DMS53 treated with DMSO at 0.1 percent for 48 hours (cell line): ENCODE results near the gene TRIP12.
"Not testable (repeated sequence)": the region's sequence is repeated elsewhere in the genome, so short reads cannot be mapped to it uniquely, and the experiment has no call there.

Source experiments
- DNase-seq: peaks from one replicate; lab custom pipeline; 2025; ENCODE audit not compliant: unreplicated experiment; lab: John Stamatoyannopoulos, UW

TRIP12 gene

DNA sequence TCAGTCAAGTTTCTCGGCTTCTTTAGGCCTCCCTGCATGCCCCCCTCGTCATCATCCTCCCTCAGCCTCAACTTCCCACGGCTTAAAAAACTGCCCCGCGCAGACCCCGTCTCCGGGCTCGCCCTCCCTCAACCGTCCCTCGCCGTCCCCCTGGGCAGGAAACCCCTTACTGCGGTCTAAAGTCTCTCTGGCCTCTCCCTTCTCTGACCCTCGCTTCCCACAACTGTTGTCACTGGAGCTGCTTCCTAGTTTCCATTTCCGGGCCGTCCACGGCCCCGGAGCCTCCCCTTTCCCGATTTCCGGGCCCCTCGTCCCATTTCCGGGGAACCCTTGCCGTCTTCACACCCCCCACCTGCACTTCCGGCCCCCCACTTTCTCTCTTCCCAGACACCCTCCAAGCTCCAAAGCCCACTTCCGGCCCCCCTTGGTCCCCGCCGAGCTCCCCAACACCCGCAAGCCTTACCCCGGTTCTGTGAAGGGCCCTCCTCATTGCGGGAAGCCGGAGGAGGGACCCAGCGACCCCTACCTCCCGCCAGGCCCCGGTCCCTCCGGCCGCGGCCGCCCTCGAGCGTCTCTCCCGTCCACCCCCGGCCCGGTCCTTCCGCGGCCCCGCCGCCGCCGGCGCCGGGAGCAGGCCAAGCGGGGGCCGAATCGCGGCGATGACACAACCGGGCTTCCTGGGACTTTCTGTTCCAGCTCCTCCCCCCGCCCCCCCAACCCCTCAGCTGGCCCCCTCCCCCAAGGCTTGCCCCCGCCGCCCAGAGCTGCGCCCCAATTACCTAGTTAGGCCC lies 513 bp downstream of the TRIP12 start:
- DNase-seq, result no peak

DNA sequence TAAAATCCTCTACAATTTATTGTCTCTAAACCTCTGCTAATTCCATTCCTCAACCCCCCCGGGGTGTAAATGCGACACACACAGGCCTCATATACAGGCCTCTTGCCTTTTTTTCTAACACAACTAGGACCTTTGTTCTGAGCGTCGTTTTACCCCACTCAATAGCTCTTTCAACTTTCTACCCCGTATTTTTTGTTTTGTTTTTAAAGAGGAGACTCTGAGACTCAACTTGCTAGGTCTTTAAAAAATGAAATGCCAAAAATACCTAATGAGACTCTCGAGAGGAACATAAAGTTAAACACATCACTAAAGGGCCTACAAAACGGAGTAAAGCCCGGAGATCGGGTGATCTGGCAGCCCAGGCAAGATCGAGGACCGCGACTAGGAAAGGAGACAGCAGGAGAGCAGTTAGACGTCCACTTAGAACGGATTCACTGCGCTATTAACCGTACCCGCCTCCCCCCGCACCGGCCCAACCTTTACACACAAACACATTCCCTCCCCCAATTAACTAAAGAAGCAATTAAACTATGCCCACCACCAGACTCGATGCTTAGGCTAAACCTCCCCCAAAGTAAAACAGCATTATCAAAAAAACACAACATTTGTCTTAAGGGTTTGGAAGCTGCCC lies 1.7 kb downstream of the TRIP12 start:
- DNase-seq, result no peak

DNA sequence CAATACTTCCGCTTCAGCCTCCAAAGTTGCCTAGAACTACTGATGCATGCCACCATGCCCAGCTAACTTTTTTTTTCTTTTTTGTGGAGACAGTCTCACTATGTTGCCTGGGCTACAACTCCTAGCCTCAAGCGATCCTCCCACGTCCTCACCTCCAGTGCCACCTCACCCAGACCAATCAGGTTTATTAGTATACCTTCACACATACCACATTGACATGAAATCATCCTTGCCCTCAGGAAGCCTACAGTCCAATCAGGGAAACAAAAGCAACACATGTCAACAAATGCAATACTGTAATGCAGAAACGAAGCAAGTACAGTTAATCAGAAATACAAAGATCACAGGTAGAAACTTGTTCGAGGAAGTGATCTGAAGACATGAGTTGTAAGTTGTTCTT lies 4.0 kb downstream of the TRIP12 start:
- no peak for DNase-seq

DNA sequence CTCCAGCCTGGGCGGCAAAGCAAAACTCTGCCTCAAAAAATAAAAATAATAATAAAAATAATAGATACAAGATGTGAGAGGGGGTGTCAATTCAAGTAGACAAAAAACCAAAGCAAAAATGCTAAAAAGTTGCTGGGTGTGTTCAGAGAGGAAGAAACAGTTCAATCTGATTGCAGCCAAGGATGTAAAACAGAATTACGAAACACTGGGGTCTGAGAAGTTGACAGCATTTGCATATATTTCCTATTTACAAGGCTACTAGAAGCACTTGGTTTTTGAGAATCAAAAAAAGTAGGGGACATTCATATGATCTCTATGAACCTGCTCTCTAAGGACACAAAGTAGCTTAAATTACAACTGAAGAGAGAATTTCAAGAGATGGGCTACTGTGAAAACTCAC lies 7.6 kb downstream of the TRIP12 start:
- DNase-seq, result no peak

DNA sequence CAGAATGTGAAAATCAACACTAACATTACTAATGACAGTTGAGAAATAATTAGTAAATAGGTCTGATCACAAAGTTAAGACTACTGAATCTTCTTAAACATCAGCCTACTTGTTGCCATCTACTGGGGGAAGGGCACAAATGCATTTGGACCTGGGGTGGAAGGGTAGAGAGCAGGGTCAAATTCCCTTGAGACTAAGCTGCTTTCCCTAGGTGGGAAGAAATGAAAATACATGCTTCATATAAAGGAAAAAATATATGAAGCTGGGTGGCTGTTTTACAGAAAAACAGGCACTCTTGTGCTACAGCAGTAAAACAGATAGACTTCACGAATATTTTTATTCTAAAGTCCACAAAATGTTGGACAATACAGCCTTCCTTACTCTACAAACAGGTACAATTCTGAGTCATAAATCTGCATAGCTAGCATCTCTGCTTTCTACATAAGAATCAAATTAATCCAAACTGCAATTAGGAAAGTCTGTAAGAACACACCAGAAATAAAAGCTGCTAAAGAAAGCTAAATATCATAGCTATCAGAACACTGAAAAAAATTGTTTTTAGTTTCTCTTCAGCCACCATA lies 10.9 kb downstream of the TRIP12 start:
- no peak for DNase-seq

DNA sequence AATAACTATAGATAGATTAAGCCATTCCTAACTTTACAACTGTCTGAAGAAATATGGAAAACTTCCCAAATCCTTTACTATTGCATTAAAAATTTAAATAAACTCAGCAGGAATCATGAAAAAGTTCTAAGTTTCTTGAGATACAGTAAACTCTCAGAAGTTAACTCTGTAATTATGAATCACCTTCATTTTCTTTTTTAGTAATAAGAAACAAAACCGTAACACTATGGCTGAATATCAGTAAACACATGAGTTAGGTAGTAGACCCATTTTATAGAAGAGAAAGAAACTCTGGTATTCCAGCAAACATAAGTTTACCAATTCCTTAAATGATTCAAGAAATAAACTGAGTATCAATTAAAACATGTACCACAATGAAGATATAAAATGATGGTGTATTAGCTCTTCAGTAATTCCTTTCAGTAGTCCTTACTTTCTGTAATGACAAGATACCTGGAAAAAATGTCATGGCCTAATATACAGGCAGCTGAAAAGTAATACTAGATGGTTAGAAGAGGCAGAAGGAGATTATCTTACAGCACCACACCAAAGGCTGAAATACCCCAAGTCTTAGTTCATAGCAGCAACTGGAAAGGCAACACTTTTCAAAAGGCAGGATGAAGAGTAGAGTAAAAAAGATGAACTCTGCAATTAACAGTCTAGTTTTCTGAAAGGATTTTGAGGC lies 11.5 kb downstream of the TRIP12 start:
- DNase-seq, result no peak

DNA sequence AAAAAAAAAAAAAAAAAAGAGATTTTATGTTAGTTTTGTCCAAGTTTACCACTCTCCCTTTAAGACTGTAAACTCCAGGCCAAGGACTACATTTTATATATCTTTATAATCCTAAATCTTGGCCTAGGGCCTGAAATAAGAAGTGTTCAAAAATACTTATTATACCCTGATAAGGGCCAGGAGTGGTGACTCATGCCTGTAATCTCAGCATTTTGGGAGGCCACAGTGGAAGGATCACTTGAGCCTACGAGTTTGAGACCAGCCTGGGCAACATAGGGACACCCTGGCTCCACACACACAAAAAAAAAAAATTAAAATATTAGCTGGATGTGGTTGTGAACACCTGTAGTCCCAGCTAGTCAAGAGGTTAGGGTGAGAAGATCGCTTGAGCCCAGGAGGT lies 12.7 kb downstream of the TRIP12 start:
- DNase-seq, result no peak

DNA sequence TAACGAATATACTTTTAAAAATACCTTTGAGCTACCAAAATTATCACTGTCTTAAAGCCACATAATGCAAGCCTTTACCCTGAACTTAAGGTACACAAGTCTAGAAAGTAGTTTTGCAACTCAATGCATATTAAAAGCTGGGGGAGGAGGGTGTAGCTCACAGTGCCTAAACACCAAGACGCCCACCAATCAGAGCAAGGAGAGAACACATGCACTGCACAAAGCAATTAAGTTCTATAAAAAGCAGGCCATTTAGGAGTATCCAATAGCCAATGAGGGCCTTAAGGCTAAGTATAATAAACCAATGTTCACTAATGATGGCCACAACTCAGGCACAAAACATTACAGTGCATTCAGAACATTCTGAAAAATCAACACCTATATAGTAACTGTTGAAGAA lies 16.2 kb downstream of the TRIP12 start:
- DNase-seq, result no peak

DNA sequence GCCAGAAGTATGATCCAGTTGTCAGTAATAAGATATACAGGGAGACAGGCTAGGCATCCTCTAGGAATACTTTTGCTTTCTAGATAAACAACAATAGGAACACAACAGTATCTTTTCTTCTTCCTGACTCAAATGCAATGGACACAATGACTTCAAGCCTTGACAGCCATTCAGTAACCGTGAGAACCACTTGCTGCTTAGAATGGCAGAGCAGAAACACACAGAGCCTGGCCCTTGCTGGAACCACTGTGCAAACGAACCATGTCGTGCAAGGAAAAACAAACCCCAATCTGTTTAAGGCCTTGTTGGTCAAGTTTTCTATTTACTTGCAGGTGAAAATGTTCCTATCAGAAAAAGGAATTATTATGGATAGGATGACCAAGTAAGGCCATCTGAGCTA lies 18.8 kb downstream of the TRIP12 start:
- no peak for DNase-seq

DNA sequence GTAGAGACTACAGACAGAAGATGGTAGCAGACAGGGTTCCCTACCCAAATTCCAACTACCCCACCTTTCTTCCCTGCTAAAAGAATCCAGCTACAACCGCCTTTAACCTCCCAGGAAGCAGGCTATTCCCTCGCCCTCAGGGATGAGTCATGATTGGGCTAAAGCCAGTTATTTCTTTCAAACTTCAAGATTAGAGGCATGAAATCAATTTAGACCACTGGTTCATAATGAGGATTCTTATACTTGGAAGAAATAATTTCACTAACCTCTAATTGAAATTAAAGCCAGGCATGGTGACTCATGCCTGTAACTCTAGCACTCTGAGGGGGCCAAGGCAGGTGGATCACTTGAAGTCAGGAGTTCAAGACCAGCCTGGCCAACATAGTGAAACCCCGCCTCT lies 20.0 kb downstream of the TRIP12 start:
- DNase-seq, result no peak

DNA sequence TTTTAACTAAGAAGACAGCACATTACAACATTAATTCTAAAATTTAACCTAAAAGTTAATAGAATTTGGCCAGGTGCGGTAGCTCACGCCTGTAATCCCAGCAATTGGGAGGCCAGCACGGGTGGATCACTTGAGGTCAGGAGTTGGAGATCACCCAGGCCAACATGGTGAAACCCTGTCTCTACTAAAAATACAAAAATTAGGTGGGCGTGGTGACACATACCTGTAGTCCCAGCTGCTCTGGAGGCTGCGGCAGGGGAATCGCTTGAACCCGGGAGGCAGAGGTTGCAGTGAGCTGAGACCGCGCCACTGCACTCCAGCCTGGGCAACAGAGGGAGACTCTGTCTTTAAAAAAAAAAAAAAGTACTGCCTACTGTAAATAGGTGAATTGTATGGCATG lies 21.3 kb downstream of the TRIP12 start:
- not testable (repeated sequence) for DNase-seq

DNA sequence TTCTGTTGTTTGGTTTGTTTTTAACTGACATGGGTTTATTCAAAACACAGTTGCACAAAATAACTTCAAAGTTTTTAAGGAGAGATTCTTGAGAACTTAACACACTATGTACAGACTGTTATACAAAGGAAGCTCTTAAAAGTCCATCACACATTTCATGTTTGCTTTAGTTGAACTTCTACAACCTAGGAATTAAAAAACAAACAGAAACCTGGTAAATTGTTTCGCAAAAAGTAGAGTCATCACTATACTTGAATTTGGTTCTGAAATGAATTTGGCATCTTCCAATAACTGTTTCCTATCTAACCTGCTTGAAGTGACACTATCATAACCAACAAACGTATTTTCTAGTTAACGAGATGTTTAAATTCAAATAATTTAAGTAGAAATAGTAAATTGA lies 21.8 kb downstream of the TRIP12 start:
- no peak for DNase-seq

DNA sequence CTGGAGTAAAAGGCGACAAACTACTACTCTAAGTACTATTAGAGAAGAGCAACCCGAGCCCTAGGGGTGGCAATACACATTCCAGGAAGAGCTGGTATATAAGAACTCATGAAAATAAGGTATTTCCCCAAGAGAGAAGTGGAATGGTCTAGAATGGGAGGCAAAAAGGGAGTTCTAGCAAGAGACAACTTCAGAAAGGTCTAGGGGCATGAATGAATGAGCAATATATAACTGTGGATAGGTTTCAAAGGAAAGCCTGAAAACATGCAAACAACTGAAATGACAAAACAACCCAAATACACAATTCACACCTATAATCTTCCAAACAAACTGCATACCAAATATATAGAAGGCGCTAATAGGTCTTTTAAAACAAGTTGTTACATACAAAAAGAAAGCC lies 22.2 kb downstream of the TRIP12 start:
- no peak for DNase-seq

DNA sequence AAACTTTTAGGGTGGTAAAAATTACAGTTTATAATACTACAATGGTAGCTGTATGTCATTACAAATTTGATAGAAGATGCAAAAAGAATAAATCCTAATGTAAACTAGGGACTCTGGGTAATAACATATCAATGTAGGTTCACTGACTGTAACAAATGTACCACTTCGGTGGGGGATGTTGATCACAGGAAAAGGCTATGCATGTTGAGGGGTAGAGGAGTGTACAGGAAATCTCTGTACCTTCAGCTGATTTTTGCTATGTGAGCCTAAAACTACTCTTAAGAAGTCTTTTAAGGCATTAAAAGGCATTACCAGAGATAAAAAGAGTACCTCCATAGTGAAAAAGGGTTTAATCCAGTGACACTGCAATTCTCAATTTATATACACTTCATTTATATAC lies 25.0 kb downstream of the TRIP12 start:
- no peak for DNase-seq

DNA sequence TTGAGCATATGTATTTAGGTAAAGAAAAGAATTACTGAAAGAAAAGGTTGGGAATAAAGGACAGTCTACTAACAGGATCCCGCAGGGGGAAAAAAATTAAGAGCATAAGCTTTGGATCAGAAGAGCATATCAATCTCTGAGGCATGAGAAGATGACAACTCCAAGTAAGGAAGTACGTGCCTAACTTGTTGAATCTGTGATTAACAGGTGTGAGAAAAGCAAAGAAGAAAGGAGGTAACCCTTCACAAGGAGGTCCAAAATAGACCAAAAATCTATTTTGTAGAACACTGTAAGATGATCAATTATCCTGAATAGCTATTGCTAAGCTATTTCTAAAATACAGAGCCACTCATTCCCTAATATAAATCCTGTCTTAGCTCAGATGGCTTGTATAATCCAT lies 32.8 kb downstream of the TRIP12 start:
- DNase-seq, result no peak

DNA sequence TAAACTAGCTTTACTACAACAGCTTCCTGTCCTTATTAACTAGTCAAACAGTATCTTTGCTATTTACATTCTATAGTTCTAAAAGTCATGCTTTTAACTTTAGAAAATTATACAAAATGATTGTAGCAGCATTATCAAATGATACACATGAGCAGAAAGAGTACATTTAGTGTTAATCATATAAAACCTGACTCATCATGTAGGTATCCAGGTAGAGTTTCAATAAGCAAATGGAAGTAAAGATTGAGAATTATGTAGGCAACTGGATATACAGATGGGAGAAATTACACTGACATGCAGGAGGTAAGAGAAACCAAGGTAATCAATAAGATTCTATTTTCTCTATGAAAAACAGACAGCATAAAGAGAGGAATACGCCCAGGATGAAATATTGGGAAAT lies 33.8 kb downstream of the TRIP12 start:
- DNase-seq, result no peak

DNA sequence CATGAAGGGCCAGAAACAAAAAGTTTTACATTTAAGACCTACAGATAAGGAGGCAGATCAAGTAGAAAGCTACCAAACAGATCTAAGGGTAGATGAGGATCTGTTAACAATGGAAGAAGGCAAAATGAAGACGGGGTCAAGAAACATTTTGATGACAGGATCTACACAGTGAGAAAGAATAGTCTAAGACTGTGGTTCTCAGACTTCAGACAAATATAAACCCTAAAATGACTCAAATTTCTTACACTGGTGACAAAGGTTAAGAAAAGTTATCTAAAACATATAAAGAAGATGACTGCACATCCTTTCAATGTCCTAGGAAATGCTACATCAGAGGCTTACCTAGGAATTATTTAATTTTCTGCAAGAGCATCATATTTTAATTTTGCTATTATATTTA lies 34.4 kb downstream of the TRIP12 start:
- no peak for DNase-seq

DNA sequence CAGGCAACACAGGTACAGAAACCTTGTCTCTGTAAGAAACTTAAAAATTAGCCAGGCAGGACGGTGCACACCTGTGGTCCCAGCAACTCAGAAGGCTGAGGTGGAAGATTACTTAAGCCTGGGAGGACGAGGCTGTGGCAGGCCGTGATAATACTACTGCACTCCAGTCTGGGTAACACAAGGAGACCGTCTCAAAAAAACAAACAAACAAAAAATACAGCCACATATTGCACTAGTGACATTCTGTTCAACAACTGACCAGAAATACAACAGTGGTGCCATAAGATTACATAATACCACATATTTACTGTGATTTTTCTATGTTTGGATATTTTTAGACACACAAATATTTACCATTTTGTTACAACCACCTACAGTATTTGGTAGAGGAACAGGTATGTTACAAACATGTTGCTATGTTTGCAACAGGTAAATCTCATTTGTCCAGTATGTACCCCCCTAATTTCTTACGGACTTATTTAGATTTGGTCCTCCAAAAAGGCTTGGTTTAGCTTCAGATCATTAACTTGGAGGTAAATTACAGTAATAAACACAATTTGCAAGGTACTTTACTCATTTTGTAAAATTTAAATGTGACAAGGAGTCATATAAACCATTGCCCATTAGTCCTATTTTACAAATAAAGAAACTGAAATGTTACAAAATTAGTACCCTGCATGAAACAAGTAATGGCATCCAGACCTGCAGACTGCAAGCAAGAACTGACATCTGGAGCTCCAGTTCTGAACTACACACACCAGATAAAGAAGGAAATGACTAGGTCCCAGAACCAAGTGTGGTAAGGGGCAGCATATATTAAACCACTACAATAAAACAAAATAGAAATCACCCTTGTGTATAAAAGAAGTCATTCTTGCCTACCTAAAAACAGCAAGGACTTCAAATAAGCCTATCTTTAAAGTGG lies 36.8 kb downstream of the TRIP12 start:
- DNase-seq, result no peak

DNA sequence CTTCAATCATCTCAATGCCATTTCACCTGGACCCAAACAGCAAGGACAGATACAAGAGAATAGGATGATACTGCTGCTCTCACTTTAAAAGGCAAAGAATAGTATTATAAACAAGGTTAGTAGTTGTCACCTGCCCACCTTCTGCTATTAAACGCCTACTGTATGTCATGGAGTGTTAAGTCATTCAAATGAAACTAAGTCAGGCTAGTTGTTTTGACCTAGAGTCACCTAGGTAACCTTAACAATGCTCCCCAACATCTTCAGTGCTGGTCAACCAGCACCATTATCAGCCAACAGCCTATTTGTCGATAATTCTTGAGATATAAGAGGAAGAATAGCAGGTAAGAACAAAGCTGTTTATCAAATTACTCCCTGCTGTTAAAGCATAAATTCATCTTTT lies 39.2 kb downstream of the TRIP12 start:
- no peak for DNase-seq

DNA sequence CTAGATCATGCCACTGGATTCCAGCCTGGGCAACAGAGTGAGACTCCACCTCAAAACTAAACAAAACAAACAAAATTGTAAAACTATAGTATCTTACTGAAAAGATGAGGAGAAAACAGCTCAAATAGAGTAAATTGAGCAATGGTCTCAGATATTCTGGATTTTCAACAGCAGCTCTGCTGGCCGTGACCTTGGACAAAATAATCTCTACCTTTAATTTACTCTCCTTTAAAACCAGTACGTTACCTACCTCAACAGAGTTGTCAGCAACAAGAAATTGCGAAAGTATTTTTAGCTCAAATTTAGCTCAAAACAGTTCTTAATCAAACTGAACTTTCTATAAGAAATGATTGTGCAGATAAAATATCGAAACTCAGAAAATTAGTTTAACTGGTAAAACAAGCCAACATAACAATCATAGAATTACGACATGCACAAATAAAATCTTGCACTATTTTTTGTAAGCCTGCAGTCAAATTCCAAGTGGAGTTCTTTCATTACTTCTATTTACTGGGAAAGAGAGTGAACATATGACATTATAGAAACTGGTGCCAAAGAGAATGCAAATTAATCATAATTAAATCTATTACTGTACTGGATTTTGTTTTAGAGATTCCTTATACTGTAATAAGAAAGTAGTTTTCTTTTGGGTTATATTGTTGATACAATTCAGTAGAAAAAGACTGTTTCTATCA lies 40.8 kb downstream of the TRIP12 start:
- no peak for DNase-seq
